HG03378 (cell line): Measurements from ENCODE around the gene CALN1.
"Not testable (repeated sequence)": the region's sequence is repeated elsewhere in the genome, so short reads cannot be mapped to it uniquely, and the experiment has no call there.

Experiments used
- ATAC-seq: cut with Tn5 transposase; IDR thresholded peaks from one replicate; pipeline ENCODE4 v1.9.1; 2021; ENCODE audit warnings: mild to moderate bottlenecking, moderate library complexity; ENCODE audit not compliant: unreplicated experiment

CALN1 gene

GRCh38 chr7:71996141-71996540 lies 416.0 kb downstream of the CALN1 start:
- no peak for ATAC-seq

- no peak for ATAC-seq
These were observed 417.0 kb downstream of the CALN1 start for GRCh38 chr7:71995111-71995510.

GRCh38 chr7:71991586-71991985 lies 420.6 kb downstream of the CALN1 start:
- no peak for ATAC-seq

- no peak for ATAC-seq
These were observed 422.0 kb downstream of the CALN1 start for GRCh38 chr7:71990138-71990462.

- ATAC-seq = no peak
These were observed 423.9 kb downstream of the CALN1 start for GRCh38 chr7:71988201-71988600.

- ATAC-seq = no peak
These were observed 424.9 kb downstream of the CALN1 start for GRCh38 chr7:71987200-71987767.

- no peak for ATAC-seq
These were observed 427.8 kb downstream of the CALN1 start for GRCh38 chr7:71984348-71984747.

GRCh38 chr7:71982851-71983250 lies 429.3 kb downstream of the CALN1 start:
- ATAC-seq = no peak

- no peak for ATAC-seq
These were observed 435.5 kb downstream of the CALN1 start for GRCh38 chr7:71976645-71977044.

GRCh38 chr7:71974611-71975010 lies 437.5 kb downstream of the CALN1 start:
- no peak for ATAC-seq

GRCh38 chr7:71972534-71972933 lies 439.6 kb downstream of the CALN1 start:
- ATAC-seq = no peak

GRCh38 chr7:71970725-71971124 lies 441.4 kb downstream of the CALN1 start:
- no peak for ATAC-seq

- no peak for ATAC-seq
These were observed 449.5 kb downstream of the CALN1 start for GRCh38 chr7:71962636-71963035.

- ATAC-seq = no peak
These were observed 450.9 kb downstream of the CALN1 start for GRCh38 chr7:71961283-71961682.

GRCh38 chr7:71942115-71942514 lies 470.0 kb downstream of the CALN1 start:
- ATAC-seq = no peak

- ATAC-seq = no peak
These were observed 474.2 kb downstream of the CALN1 start for GRCh38 chr7:71937840-71938371.

GRCh38 chr7:71935674-71936073 lies 476.5 kb downstream of the CALN1 start:
- no peak for ATAC-seq

- ATAC-seq = no peak
These were observed 478.7 kb downstream of the CALN1 start for GRCh38 chr7:71933426-71933825.

GRCh38 chr7:71925663-71926062 lies 486.5 kb downstream of the CALN1 start:
- no peak for ATAC-seq

GRCh38 chr7:71914204-71914603 lies 497.9 kb downstream of the CALN1 start:
- not testable (repeated sequence) for ATAC-seq

- no peak for ATAC-seq
These were observed 499.7 kb downstream of the CALN1 start for GRCh38 chr7:71912476-71912875.

- no peak for ATAC-seq
These were observed 501.1 kb downstream of the CALN1 start for GRCh38 chr7:71911051-71911450.

- no peak for ATAC-seq
These were observed 506.3 kb downstream of the CALN1 start for GRCh38 chr7:71905821-71906220.
